HFF-Myc (cell line): ENCODE measurements around the gene COL1A2.

ENCODE experiments used
- DNase-seq: peaks from one replicate; pipeline ENCODE4 v3.0.0-alpha.2; 2011; ENCODE audit warnings: low read depth; ENCODE audit errors: extremely low read depth
- H3K4me3 ChIP-seq: replicated peaks from 2 replicates; pipeline ENCODE4 v1.5.1; 2011; ENCODE audit warnings: low read depth, mild to moderate bottlenecking, control low read depth, low read length
- TF ChIP-seq, protein P1 (sequence below): IDR thresholded peaks from 2 replicates; pipeline ENCODE4 v1.5.1; 2012; ENCODE audit warnings: mild to moderate bottlenecking, low read depth, low read length, control low read depth; ENCODE audit errors: missing control alignments

COL1A2 gene

DNA sequence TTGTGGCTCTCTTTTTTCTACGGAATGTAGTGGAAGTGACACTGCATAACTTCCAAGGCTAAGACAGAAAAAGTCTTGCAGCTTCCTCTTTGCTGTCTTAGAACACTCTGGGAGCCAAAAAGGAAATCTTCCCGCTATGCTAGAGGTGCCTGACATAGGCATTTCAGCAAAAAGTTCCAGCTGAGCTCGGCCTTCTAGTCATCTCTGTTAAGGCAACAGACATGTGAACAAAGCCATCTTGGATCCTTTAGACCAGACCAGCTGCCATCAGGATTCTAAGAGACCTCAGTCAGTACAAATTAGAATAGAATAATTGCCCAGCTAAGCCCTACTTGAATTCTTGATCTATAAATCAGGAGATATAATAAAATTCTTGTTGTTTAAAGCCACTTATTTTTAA is 16.3 kb upstream of the COL1A2 start:
- TF ChIP-seq, protein P1, sequence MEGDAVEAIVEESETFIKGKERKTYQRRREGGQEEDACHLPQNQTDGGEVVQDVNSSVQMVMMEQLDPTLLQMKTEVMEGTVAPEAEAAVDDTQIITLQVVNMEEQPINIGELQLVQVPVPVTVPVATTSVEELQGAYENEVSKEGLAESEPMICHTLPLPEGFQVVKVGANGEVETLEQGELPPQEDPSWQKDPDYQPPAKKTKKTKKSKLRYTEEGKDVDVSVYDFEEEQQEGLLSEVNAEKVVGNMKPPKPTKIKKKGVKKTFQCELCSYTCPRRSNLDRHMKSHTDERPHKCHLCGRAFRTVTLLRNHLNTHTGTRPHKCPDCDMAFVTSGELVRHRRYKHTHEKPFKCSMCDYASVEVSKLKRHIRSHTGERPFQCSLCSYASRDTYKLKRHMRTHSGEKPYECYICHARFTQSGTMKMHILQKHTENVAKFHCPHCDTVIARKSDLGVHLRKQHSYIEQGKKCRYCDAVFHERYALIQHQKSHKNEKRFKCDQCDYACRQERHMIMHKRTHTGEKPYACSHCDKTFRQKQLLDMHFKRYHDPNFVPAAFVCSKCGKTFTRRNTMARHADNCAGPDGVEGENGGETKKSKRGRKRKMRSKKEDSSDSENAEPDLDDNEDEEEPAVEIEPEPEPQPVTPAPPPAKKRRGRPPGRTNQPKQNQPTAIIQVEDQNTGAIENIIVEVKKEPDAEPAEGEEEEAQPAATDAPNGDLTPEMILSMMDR = no peak
- DNase-seq = no peak
- no peak overlapping the region for H3K4me3 ChIP-seq

DNA sequence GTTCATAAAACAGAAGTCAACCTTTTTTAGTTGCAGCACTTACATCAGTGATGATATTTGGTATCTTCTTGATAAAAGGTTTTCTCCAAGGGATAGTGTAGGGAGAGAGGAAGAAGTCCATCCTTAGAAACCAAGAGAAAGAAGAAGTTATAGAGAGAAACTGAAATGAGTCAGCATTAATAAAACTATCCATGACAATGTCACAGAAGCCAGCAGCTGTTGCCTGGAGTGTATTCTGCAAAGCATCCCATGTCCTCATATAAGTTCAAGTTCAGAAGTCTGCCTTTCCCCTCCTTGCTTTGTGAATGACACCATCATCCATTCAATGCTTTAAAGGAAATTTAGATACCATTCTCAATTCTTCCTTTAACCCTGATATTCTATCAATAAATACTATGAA is 14.4 kb upstream of the COL1A2 start:
- TF ChIP-seq, protein P1 = no peak
- H3K4me3 ChIP-seq = no peak overlapping the region
- no peak for DNase-seq

DNA sequence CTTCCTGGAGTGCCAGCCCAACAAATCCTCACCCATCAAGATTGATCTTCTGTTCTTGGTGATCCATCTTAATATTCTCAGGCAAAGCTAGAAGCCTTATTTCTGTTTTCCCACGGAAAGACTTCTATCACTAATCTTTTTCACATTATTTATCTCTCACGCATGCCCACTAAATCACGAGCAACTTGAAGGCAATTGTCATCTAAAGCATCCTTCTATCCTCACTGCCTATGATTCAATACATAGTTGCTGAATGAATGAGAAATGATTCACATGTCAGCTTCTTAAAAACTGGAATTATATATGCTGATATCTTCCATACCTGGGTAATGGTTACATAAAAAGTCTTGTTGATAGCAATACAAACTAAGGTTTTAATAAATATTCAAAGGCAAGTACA is 12.6 kb upstream of the COL1A2 start:
- DNase-seq = no peak
- TF ChIP-seq, protein P1 = no peak
- H3K4me3 ChIP-seq = no peak overlapping the region

DNA sequence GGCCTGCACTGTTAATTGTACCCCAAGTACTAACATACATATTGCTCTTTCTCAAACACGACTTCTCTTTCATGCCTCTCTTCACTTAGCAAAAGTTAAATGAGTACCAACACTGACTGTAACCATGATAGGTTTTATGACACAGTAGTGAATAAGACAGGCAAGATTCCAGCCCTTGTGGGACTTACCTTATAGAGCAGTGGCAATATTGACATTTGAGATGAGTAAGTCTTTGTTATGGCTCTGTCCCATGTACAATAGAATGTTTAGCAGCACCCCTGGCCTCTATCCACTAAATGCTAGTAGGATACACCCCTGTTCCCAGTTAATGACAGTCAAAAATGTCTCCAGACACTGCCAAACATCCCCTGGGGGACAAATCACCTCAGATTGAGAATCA is 11.9 kb upstream of the COL1A2 start:
- no peak for DNase-seq
- H3K4me3 ChIP-seq = no peak overlapping the region
- TF ChIP-seq, protein P1 = no peak

DNA sequence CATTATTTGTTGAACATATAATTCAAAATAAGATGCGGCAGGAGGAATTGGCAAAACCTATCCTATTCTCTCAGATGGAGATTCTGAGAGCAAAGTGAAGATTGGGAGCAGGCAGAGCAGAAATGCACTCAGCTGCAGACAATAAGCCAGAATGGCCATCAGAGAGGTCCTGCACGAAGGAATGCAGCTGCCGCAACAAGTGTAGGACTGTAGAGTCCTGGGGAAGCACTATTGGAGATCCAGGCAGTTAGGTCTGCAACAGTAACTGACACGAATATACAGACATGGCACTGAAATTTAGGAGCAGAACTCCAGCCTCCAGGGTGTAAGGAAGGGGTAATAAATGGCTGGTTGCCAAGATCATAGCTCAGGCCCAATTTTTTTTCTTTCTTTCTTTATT is 10.4 kb upstream of the COL1A2 start:
- H3K4me3 ChIP-seq = no peak overlapping the region
- TF ChIP-seq, protein P1 = no peak
- no peak for DNase-seq

DNA sequence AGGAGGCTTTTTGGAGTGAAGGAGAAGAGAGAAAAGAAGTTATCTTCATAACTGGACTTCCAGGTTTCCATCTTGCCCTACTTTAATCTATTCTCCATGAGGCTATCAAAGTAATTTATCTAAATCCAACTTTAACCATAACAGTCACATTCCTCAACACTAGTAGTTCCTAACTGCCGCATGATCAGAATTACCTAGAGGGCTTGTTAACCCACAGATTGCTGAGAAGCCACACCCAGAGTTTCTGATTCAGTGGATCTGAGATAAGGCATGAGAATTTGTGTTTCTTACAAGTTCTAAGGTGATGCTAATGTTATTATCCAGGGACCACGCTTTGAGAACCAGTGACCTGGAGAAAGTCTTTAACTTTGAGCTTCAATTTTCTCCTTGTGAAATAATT is 8.3 kb upstream of the COL1A2 start:
- no peak overlapping the region for H3K4me3 ChIP-seq
- TF ChIP-seq, protein P1 = no peak
- no peak for DNase-seq

DNA sequence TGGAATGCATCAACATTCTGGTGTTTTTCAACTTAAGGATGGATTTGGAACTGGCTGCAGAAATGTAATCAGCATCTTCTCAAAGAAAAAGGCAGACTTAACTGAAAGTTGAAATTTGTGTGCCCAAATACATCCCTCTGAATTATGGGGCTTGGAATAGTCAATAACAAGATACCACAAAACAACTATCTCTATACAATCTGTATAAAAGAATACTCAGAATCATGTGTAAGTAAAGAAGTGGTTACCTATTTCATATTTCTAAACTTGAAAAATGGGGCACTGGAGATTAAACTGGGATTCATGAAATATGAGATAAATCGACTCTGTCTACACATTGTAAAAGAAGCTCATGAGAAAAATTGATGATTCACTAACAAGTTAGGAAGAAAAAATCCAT is 6.2 kb upstream of the COL1A2 start:
- no peak overlapping the region for H3K4me3 ChIP-seq
- DNase-seq = no peak
- TF ChIP-seq, protein P1 = no peak
